BLaER1 treated with 17β-estradiol and CSF1 and Interleukin-3, amounts not matched to agents 10 nM and 100 nM (cell line): ENCODE measurements around the gene LRRN4CL.
"Not testable (repeated sequence)": the region's sequence is repeated elsewhere in the genome, so short reads cannot be mapped to it uniquely, and the experiment has no call there.

Experiments used
- H3K27ac ChIP-seq, 11 experiments: shearing (Covaris generic); formaldehyde crosslinking; 2 replicates each; pipeline ENCODE4 v1.8.1; 2022
- H3K27me3 ChIP-seq, 11 experiments: shearing (Covaris generic); formaldehyde crosslinking; 2 replicates each; pipeline ENCODE4 v1.8.1; 2022
- H3K36me3 ChIP-seq, 11 experiments: shearing (Covaris generic); formaldehyde crosslinking; 2 replicates each; pipeline ENCODE4 v1.8.1; 2022
- H3K4me1 ChIP-seq, 10 experiments: shearing (Covaris generic); formaldehyde crosslinking; 2 replicates each; pipeline ENCODE4 v1.8.1; 2022
- H3K4me2 ChIP-seq, 11 experiments: shearing (Covaris generic); formaldehyde crosslinking; 2 replicates each; pipeline ENCODE4 v1.8.1; 2022
- H3K4me3 ChIP-seq, 10 experiments: shearing (Covaris generic); formaldehyde crosslinking; 2 replicates each; pipeline ENCODE4 v1.8.1; 2022
- H3K9ac ChIP-seq, 11 experiments: shearing (Covaris generic); formaldehyde crosslinking; 2 replicates each; pipeline ENCODE4 v1.8.1; 2022
- H3K9me3 ChIP-seq, 11 experiments: shearing (Covaris generic); formaldehyde crosslinking; replicated peaks in 1 of 11; 2 replicates each; pipeline ENCODE4 v1.8.1; 2022
- H4K20me1 ChIP-seq, 11 experiments: shearing (Covaris generic); formaldehyde crosslinking; 2 replicates each; pipeline ENCODE4 v1.8.1; 2022
- Cebpa-rat ChIP-seq, 11 experiments: shearing (Covaris generic); IDR thresholded peaks; 2 replicates each; pipeline ENCODE4 v1.8.1; 2022

LRRN4CL gene

GRCh38 chr11:62706850-62707247, 17.5 kb upstream of the LRRN4CL start:
- H3K4me2 ChIP-seq, result peak overlapping the region; percentile 88 to 100 (median 98)
- TF ChIP-seq Cebpa-rat (IDR thresholded peaks at IDR 0.05), result no peak
- H3K4me3 ChIP-seq, result peak overlapping the region in 9 of 10 experiments; percentile 64 to 82 (median 70); a peak in 14 of 20 replicates

GRCh38 chr11:62705880-62706849, 16.8 kb upstream of the LRRN4CL start:
- Histone ChIP-seq H4K20me1 (no peaks in the 10 kb centered on the region), H3K4me1 (peaks cover 47 to 79% (median 51%) of the 10 kb centered on the region in 10 experiments)

More at GRCh38 chr11:62706850-62707247, 17.5 kb upstream of the LRRN4CL start:
- H3K27me3 ChIP-seq, result no peaks in the 10 kb centered on the region
- peak overlapping the region in 8 of 11 experiments; percentile 19 to 97 (median 48); a peak in 11 of 22 replicates for H3K27ac ChIP-seq
- peaks cover 47 to 75% (median 51%) of the 10 kb centered on the region in 10 experiments for H3K4me1 ChIP-seq
- peak overlapping the region in 8 of 11 experiments; percentile 60 to 85 (median 69); a peak in 16 of 22 replicates for H3K9ac ChIP-seq
- no peaks in the 10 kb centered on the region for H3K9me3 ChIP-seq
- H4K20me1 ChIP-seq, result no peaks in the 10 kb centered on the region
- H3K36me3 ChIP-seq, result peaks cover 20 to 62% (median 35%) of the 10 kb centered on the region in 11 experiments

GRCh38 chr11:62705413-62705812, 16.1 kb upstream of the LRRN4CL start:
- H3K27me3 ChIP-seq, result no peaks in the 10 kb centered on the region
- no peaks in the 10 kb centered on the region for H4K20me1 ChIP-seq
- no peak for TF ChIP-seq Cebpa-rat (IDR thresholded peaks at IDR 0.05)
- peak overlapping the region; percentile 88 to 100 (median 96) for H3K4me2 ChIP-seq
- H3K4me1 ChIP-seq, result peaks cover 47 to 78% (median 48%) of the 10 kb centered on the region in 10 experiments
- H3K27ac ChIP-seq, result peak overlapping the region; percentile 31 to 85 (median 73); a peak in 21 of 22 replicates
- H3K4me3 ChIP-seq, result peak overlapping the region; percentile 64 to 82 (median 70)
- peak overlapping the region; percentile 75 to 85 (median 79) for H3K9ac ChIP-seq
- no peaks in the 10 kb centered on the region for H3K9me3 ChIP-seq
- H3K36me3 ChIP-seq, result peaks cover 19 to 62% (median 35%) of the 10 kb centered on the region in 11 experiments

More at GRCh38 chr11:62705880-62706849, 16.8 kb upstream of the LRRN4CL start:
- Histone ChIP-seq H3K36me3 (peaks cover 20 to 62% (median 35%) of the 10 kb centered on the region in 11 experiments), H3K27me3 (no peaks in the 10 kb centered on the region), H3K27ac (peak overlapping the region; percentile 31 to 97 (median 73); a peak in 21 of 22 replicates), H3K4me2 (peak overlapping the region; percentile 88 to 100 (median 98)), H3K9me3 (no peaks in the 10 kb centered on the region), H3K4me3 (peak overlapping the region; percentile 64 to 82 (median 70)), H3K9ac (peak overlapping the region; percentile 75 to 85 (median 79))
- no peak for TF ChIP-seq Cebpa-rat (IDR thresholded peaks at IDR 0.05)

GRCh38 chr11:62703921-62704320, 14.6 kb upstream of the LRRN4CL start:
- not testable (repeated sequence) for H3K27ac ChIP-seq, H4K20me1 ChIP-seq, H3K4me3 ChIP-seq, H3K27me3 ChIP-seq, H3K9ac ChIP-seq, H3K9me3 ChIP-seq
- H3K4me2 ChIP-seq, result peak overlapping the region in 2 of 11 experiments; percentile 28 to 96; a peak in 3 of 22 replicates
- H3K4me1 ChIP-seq, result peaks cover 37 to 70% (median 39%) of the 10 kb centered on the region in 10 experiments
- peaks cover 24 to 71% (median 43%) of the 10 kb centered on the region in 11 experiments for H3K36me3 ChIP-seq

GRCh38 chr11:62702246-62702645, 12.9 kb upstream of the LRRN4CL start:
- Histone ChIP-seq H3K36me3 (peaks cover 24 to 71% (median 38%) of the 10 kb centered on the region in 11 experiments), H3K27ac (0 out of 22 replicates have a peak overlapping the region, but pooled peaks of 1 of the 11 experiments have one; percentile 24), H3K4me1 (peaks cover 21 to 54% (median 22%) of the 10 kb centered on the region in 10 experiments), H3K9me3 (no peaks in the 10 kb centered on the region), H3K9ac (no peak overlapping the region), H3K4me3 (no peak overlapping the region), H4K20me1 (no peaks in the 10 kb centered on the region), H3K4me2 (peak overlapping the region in 3 of 11 experiments; percentile 9 to 55 (median 29); a peak in 4 of 22 replicates), H3K27me3 (no peaks in the 10 kb centered on the region)
- no peak for TF ChIP-seq Cebpa-rat (IDR thresholded peaks at IDR 0.05)

GRCh38 chr11:62694455-62695167, 5.3 kb upstream of the LRRN4CL start:
- TF ChIP-seq Cebpa-rat (IDR thresholded peaks at IDR 0.05), result no peak
- no peak overlapping the region for H3K4me3 ChIP-seq
- H3K27me3 ChIP-seq, result no peaks in the 10 kb centered on the region
- peak overlapping the region in 3 of 11 experiments; percentile 1 to 20 (median 3); a peak in 1 of 22 replicates for H3K9ac ChIP-seq
- H3K9me3 ChIP-seq, result no peaks in the 10 kb centered on the region
- peaks cover 44 to 85% (median 59%) of the 10 kb centered on the region in 11 experiments for H3K36me3 ChIP-seq
- no peak overlapping the region for H3K27ac ChIP-seq
- H3K4me2 ChIP-seq, result no peak overlapping the region
- H3K4me1 ChIP-seq, result no peaks in the 10 kb centered on the region
- H4K20me1 ChIP-seq, result peaks cover 0 to 9% (median 0%) of the 10 kb centered on the region in 11 experiments; a peak in 1 of 22 replicates

GRCh38 chr11:62693624-62694023, 4.3 kb upstream of the LRRN4CL start:
- H3K4me1 ChIP-seq, H4K20me1 ChIP-seq, H3K27me3 ChIP-seq, H3K4me2 ChIP-seq, H3K4me3 ChIP-seq, H3K27ac ChIP-seq, H3K9me3 ChIP-seq: not testable (repeated sequence)
- H3K36me3 ChIP-seq, result peaks cover 40 to 79% (median 59%) of the 10 kb centered on the region in 11 experiments
- peak overlapping the region in 1 of 11 experiments; percentile 21; a peak in 1 of 22 replicates for H3K9ac ChIP-seq

GRCh38 chr11:62688491-62688890, 839 bp downstream of the LRRN4CL start:
- Histone ChIP-seq H3K9me3 (no peaks in the 10 kb centered on the region), H3K4me1 (no peaks in the 10 kb centered on the region), H3K27ac (no peak overlapping the region), H3K9ac (0 out of 22 replicates have a peak overlapping the region, but pooled peaks of 1 of the 11 experiments have one; percentile 16), H3K36me3 (peaks cover 38 to 44% (median 42%) of the 10 kb centered on the region in 11 experiments), H3K4me2 (no peak overlapping the region), H3K27me3 (no peaks in the 10 kb centered on the region), H4K20me1 (peaks cover 0 to 9% (median 0%) of the 10 kb centered on the region in 11 experiments; a peak in 1 of 22 replicates), H3K4me3 (no peak overlapping the region)
- no peak for TF ChIP-seq Cebpa-rat (IDR thresholded peaks at IDR 0.05)
